Ovary (tissue), 9 donors: ENCODE measurements around the gene PGR. TPM values are rescaled to one million over a fixed set of nuclear protein-coding genes. Genes with fewer than 3 reads are reported as not detected.

Source experiments
- DNase-seq, 5 donors: peaks; one replicate each; pipeline ENCODE4 v3.0.0-alpha.2; 2019 to 2020
- H3K27ac ChIP-seq, 2 donors: fragments of 200-600 bp; one replicate each; pipeline versions ENCODE4 v1.5.1 to v1.8.0; 2019 to 2022
- H3K27me3 ChIP-seq: fragments of 200-600 bp; one replicate; pipeline ENCODE4 v1.8.0; 2022
- H3K36me3 ChIP-seq: fragments of 200-600 bp; sonication (generic); one replicate; pipeline ENCODE4 v1.5.1; 2019
- H3K4me1 ChIP-seq: one replicate; pipeline ENCODE4 v1.8.1; 2013; ENCODE audit warnings: mild to moderate bottlenecking, moderate library complexity; ENCODE audit not compliant: insufficient read depth
- H3K4me3 ChIP-seq: fragments of 200-600 bp; sonication (generic); one replicate; pipeline ENCODE4 v1.5.1; 2017
- H3K9me3 ChIP-seq, 2 donors: fragments of 200-600 bp in 1 of 2; sonication (generic) in 1 of 2; one replicate each; pipeline versions ENCODE4 v1.5.1 to v1.8.1; 2013 to 2019; ENCODE audit warnings: mild to moderate bottlenecking in 1 of 2, moderate library complexity in 1 of 2
- EP300 ChIP-seq: sonication (generic); formaldehyde crosslinking; IDR thresholded peaks from one replicate; pipeline ENCODE4 v1.6.1; 2017; ENCODE audit warnings: antibody characterized with exemption
- POLR2A ChIP-seq: fragments of 450-650 bp; IDR thresholded peaks from one replicate; pipeline ENCODE4 v1.6.1; 2017; ENCODE audit warnings: antibody characterized with exemption, mild to moderate bottlenecking, moderate library complexity
- WGBS, 3 donors: extraction: QIAGEN DNeasy Blood & Tissue Kit in 1 of 3; methylation state at CpG; one replicate each; pipeline versions ENCODE4 v1.1.5 to v1.1.7; 2013 to 2017; 5-methylcytosine and 5-hydroxymethylcytosine counted together
- intact Hi-C, 4 donors: fragments of 100-400 bp; cut with DNase I; formaldehyde crosslinking; loops; one replicate each; pipeline versions ENCODE4 v1.11.0 to v1.15.1; 2022 to 2023
- polyA plus RNA-seq, 2 donors: library from polyadenylated mRNA; stranded (reverse); fragments of 200-250 nt in 1 of 2; fragments of 350-450 nt in 1 of 2; fragmentation: Illumina TruSeq in 1 of 2; extraction: RNeasy Lipid Tissue Mini Kit (QIAGEN cat#74804) in 1 of 2; gene quantifications; one replicate each; pipeline ENCODE4 v1.2.3, GENCODE V29; 2013 to 2014
- total RNA-seq, 7 donors: library from RNA; depleted of rRNA in 2 of 7; stranded (reverse); fragments of >200 nt in 2 of 7; fragmentation: NEBNext Ultra II Directional in 3 of 7; extraction: Animal tissue kit (Norgen Biotek cat#: 25700) in 3 of 7; gene quantifications; one replicate each; pipeline versions ENCODE4 v1.1.0 to v1.2.4, GENCODE V29; 2016 to 2023
- TF ChIP-seq, protein P1 (sequence below), 3 donors: fragments of 450-650 bp in 2 of 3; fragments of 200-600 bp in 1 of 3; IDR thresholded peaks; one replicate each; pipeline versions ENCODE4 v1.5.1 to v1.8.0; 2016 to 2022; ENCODE audit warnings: antibody characterized with exemption in 3 of 3, mild to moderate bottlenecking in 1 of 3
- donor health status: DM: no; HTN: no; CAD: no; lungs with moderate emphysema.
- donor health status: DM: no; HTN: no; CAD: no.
- donor health status: Bipolar disorder and iron deficiency.
- donor health status: DM: yes; HTN: yes; CAD: no.
- donor health status: DM: no; HTN: no; CAD: no.
- donor health status: DM: yes; HTN: yes; CAD: no.

Gene PGR
- total and polyA plus RNA-seq, 9 donors = 6.1 to 94.3 (median 21.3) TPM

DNA sequence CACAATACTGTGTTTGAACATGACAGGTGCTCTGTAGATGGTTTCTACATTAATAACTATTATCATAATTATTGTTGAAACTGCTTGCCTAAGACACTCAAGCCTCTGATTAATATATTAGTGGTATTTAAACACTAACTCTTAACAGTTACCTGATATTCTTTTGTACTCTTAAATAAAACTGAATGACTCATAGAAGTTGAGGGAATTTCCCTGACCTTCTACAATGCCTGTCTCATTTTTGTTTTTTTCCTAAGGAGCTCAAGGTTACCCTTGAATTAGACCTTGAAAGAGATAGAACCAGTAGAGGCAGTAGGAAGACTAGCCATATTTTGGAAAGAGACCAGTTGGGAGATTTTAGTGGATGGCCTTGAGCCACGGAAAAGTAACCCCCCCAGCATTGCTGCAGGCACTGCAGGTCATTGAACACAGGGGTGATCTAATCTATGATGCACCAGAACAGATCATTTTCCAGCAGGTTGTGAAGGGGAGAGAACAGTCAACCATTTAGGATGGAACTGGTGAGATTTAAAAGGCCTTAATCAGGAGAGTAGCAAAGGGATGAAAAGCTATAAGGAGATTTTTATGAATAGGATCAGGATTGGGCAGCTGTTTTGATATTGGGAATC lies 148.3 kb downstream of the PGR start:
- intact Hi-C loops = loop anchor here in 1 of 4 donors (5.0 kb wide), 1 partner anchor 456 kb away; no protein-coding TSS in a partner anchor
- no peaks in the 10 kb centered on the region for H3K9me3 ChIP-seq
- peak in 4 of 5 donors; percentile 9 to 36 (median 24) for DNase-seq
- H3K27ac ChIP-seq = peak overlapping the region in 1 of 2 donors; percentile 34
- 6 to 19% (median 10%) methylated on average over 1 of the region's 1 CpG for WGBS, 3 donors
- H3K27me3 ChIP-seq = no peaks in the 10 kb centered on the region
- TF ChIP-seq EP300 = no peak
- no peak for TF ChIP-seq POLR2A
- TF ChIP-seq, protein P1, sequence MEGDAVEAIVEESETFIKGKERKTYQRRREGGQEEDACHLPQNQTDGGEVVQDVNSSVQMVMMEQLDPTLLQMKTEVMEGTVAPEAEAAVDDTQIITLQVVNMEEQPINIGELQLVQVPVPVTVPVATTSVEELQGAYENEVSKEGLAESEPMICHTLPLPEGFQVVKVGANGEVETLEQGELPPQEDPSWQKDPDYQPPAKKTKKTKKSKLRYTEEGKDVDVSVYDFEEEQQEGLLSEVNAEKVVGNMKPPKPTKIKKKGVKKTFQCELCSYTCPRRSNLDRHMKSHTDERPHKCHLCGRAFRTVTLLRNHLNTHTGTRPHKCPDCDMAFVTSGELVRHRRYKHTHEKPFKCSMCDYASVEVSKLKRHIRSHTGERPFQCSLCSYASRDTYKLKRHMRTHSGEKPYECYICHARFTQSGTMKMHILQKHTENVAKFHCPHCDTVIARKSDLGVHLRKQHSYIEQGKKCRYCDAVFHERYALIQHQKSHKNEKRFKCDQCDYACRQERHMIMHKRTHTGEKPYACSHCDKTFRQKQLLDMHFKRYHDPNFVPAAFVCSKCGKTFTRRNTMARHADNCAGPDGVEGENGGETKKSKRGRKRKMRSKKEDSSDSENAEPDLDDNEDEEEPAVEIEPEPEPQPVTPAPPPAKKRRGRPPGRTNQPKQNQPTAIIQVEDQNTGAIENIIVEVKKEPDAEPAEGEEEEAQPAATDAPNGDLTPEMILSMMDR (IDR thresholded peaks at IDR 0.05) = no peak
- no peaks in the 10 kb centered on the region for H3K36me3 ChIP-seq
- peaks cover 2% of the 10 kb centered on the region for H3K4me1 ChIP-seq
- H3K4me3 ChIP-seq = no peak overlapping the region

DNA sequence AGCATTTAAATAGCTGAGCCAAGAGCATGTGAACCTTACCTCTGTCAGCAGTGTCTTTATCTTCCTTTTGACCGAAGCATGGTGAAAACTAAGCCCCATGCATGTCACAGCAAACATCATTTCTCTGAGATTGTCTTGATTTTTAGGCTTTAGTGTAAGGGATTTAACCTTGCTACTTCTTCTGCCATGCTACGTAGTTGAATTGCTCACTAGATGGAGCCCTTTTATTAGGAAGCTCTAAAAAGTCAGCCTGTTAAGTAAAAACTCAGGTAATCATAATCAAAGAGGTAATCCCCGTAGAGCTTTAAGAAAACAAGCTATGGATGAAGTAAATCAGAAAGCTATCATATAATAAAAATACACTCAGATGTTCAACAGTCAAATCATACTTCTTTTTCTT lies 149.5 kb downstream of the PGR start:
- H3K9me3 ChIP-seq = no peaks in the 10 kb centered on the region
- H3K4me3 ChIP-seq = no peak overlapping the region
- H3K27ac ChIP-seq = no peak overlapping the region
- TF ChIP-seq EP300 = no peak
- TF ChIP-seq, protein P1 (IDR thresholded peaks at IDR 0.05) = peak in 2 of 3 donors; percentile 38 to 47
- TF ChIP-seq POLR2A = no peak
- H3K27me3 ChIP-seq = no peaks in the 10 kb centered on the region
- intact Hi-C loops = loop anchor here in 1 of 4 donors (5.0 kb wide), 1 partner anchor 457 kb away; no protein-coding TSS in a partner anchor
- WGBS, 3 donors = 21 to 36% (median 25%) methylated on average over 3 of the region's 3 CpGs
- no peaks in the 10 kb centered on the region for H3K36me3 ChIP-seq
- H3K4me1 ChIP-seq = peaks cover 2% of the 10 kb centered on the region
- DNase-seq = no peak
